Right atrium auricular region (tissue), 2 donors: ENCODE measurements around the gene TAC3. TPM values are rescaled to one million over a fixed set of nuclear protein-coding genes. Genes with fewer than 3 reads are reported as not detected.

Experiments used
- DNase-seq: peaks from one replicate; pipeline ENCODE4 v3.0.0-alpha.2; 2019; ENCODE audit warnings: low spot score
- H3K27ac ChIP-seq, 2 donors: fragments of 200-600 bp; sonication (generic); 1 replicate in 1 of 2; 2 replicates in 1 of 2; pipeline ENCODE4 v1.5.1; 2016 to 2019
- H3K27me3 ChIP-seq, 2 donors: fragments of 200-600 bp; sonication (generic); one replicate each; pipeline versions ENCODE4 v1.5.1 to v1.6.0; 2017 to 2019
- H3K36me3 ChIP-seq: fragments of 200-600 bp; sonication (generic); one replicate; pipeline ENCODE4 v1.5.1; 2016
- H3K4me1 ChIP-seq, 2 donors: fragments of 200-600 bp; sonication (generic); one replicate each; pipeline versions ENCODE4 v1.5.1 to v1.6.0; 2017 to 2019
- H3K4me3 ChIP-seq, 2 donors: fragments of 200-600 bp; sonication (generic); 1 replicate in 1 of 2; 2 replicates in 1 of 2; pipeline ENCODE4 v1.5.1; 2017 to 2019; ENCODE audit warnings: mild to moderate bottlenecking in 1 of 2, moderate library complexity in 1 of 2
- H3K9me3 ChIP-seq, 2 donors: fragments of 200-600 bp; sonication (generic); one replicate each; pipeline ENCODE4 v1.5.1; 2019
- CTCF ChIP-seq, 2 donors: fragments of 200-600 bp; sonication (generic); IDR thresholded peaks; one replicate each; pipeline ENCODE4 v1.5.1; 2019; ENCODE audit warnings: antibody characterized with exemption in 2 of 2
- total RNA-seq, 2 donors: library from RNA; depleted of rRNA; stranded (reverse); fragments of >200 nt; gene quantifications; one replicate each; pipeline ENCODE4 v1.1.0, GENCODE V29; 2016

The TAC3 gene
- total RNA-seq, 2 donors from 2014 or later, result not detected

GRCh38 chr12:57004651-57005050, 11.7 kb downstream of the TAC3 start:
- DNase-seq, result no peak
- no peak overlapping the region for H3K4me3 ChIP-seq
- H3K9me3 ChIP-seq, result no peaks in the 10 kb centered on the region
- no peak overlapping the region for H3K27ac ChIP-seq
- TF ChIP-seq CTCF (IDR thresholded peaks at IDR 0.05), result no peak
- H3K4me1 ChIP-seq, result peaks cover 0 to 34% of the 10 kb centered on the region in 2 donors
- H3K36me3 ChIP-seq, result peaks cover 29% of the 10 kb centered on the region
- H3K27me3 ChIP-seq, result no peaks in the 10 kb centered on the region

GRCh38 chr12:57003395-57003794, 12.9 kb downstream of the TAC3 start:
- no peak for DNase-seq
- Histone ChIP-seq H3K27ac (no peak overlapping the region), H3K36me3 (peaks cover 29% of the 10 kb centered on the region), H3K4me1 (peaks cover 0 to 34% of the 10 kb centered on the region in 2 donors), H3K9me3 (no peaks in the 10 kb centered on the region), H3K27me3 (no peaks in the 10 kb centered on the region), H3K4me3 (no peak overlapping the region)
- no peak for TF ChIP-seq CTCF (IDR thresholded peaks at IDR 0.05)

GRCh38 chr12:57001448-57001906, 14.9 kb downstream of the TAC3 start:
- H3K27ac ChIP-seq, result no peak overlapping the region
- TF ChIP-seq CTCF (IDR thresholded peaks at IDR 0.05), result peak; percentile 40 to 81
- no peaks in the 10 kb centered on the region for H3K9me3 ChIP-seq
- no peaks in the 10 kb centered on the region for H3K27me3 ChIP-seq
- H3K36me3 ChIP-seq, result peaks cover 34% of the 10 kb centered on the region
- H3K4me3 ChIP-seq, result no peak overlapping the region
- peaks cover 0 to 30% of the 10 kb centered on the region in 2 donors for H3K4me1 ChIP-seq
- DNase-seq, result peak; percentile 72

GRCh38 chr12:57000393-57000792, 15.9 kb downstream of the TAC3 start:
- peaks cover 34% of the 10 kb centered on the region for H3K36me3 ChIP-seq

GRCh38 chr12:56999456-56999855, 16.9 kb downstream of the TAC3 start:
- no peaks in the 10 kb centered on the region for H3K27me3 ChIP-seq
- no peak overlapping the region for H3K27ac ChIP-seq
- H3K4me1 ChIP-seq, result peaks cover 0 to 16% of the 10 kb centered on the region in 2 donors
- no peaks in the 10 kb centered on the region for H3K9me3 ChIP-seq
- no peak for TF ChIP-seq CTCF (IDR thresholded peaks at IDR 0.05)
- peaks cover 33% of the 10 kb centered on the region for H3K36me3 ChIP-seq
- no peak for DNase-seq
- H3K4me3 ChIP-seq, result no peak overlapping the region

More at GRCh38 chr12:57000393-57000792, 15.9 kb downstream of the TAC3 start:
- Histone ChIP-seq H3K27ac (no peak overlapping the region), H3K27me3 (no peaks in the 10 kb centered on the region), H3K4me3 (no peak overlapping the region), H3K4me1 (peaks cover 0 to 25% of the 10 kb centered on the region in 2 donors), H3K9me3 (no peaks in the 10 kb centered on the region)
- TF ChIP-seq CTCF (IDR thresholded peaks at IDR 0.05), result no peak
- DNase-seq, result no peak

- Histone ChIP-seq H3K27me3 (no peaks in the 10 kb centered on the region), H3K4me3 (no peak overlapping the region), H3K4me1 (peaks cover 0 to 16% of the 10 kb centered on the region in 2 donors), H3K36me3 (peaks cover 29% of the 10 kb centered on the region), H3K9me3 (no peaks in the 10 kb centered on the region), H3K27ac (no peak overlapping the region)
- DNase-seq, result no peak
- TF ChIP-seq CTCF (IDR thresholded peaks at IDR 0.05), result no peak
Measured at GRCh38 chr12:56998981-56999380, 17.3 kb downstream of the TAC3 start.
